ENCODE data around the gene MYO7B. TPM values are rescaled to one million over a fixed set of nuclear protein-coding genes. Genes with fewer than 3 reads are reported as not detected.

MYO7B gene
- total and polyA plus RNA-seq, 2 donors (not counting 1 experiment from before 2014, with no cell fraction given): under 0.01 TPM; not detected in 1

- H3K36me3 ChIP-seq (ENCODE audit: control insufficient read depth, insufficient read depth, low read length): no peaks in the 10 kb centered on the region
- H3K4me2 ChIP-seq (ENCODE audit: extremely low read depth, insufficient read depth, low read length): no peak overlapping the region
- H3K79me2 ChIP-seq (ENCODE audit: control insufficient read depth, insufficient read depth, low read length): no peaks in the 10 kb centered on the region
- no peak overlapping the region for H3K4me3 ChIP-seq (replicated peaks in 1 of 4; ENCODE audit: control extremely low read depth in 1 of 4, insufficient read depth in 1 of 4, low read depth in 3 of 4, low read length in 4 of 4)
- no peak overlapping the region for H2AFZ ChIP-seq (ENCODE audit: low read length)
- no peak for DNase-seq (ENCODE audit: low read depth in 2 of 2)
- no peaks in the 10 kb centered on the region for H3K9me3 ChIP-seq (ENCODE audit: control insufficient read depth, insufficient read depth, low read depth, low read length)
- H3K4me1 ChIP-seq (ENCODE audit: control insufficient read depth, extremely low read depth, insufficient read depth, low read length): no peaks in the 10 kb centered on the region
- no peak overlapping the region for H3K27ac ChIP-seq (ENCODE audit: insufficient read depth, low read length)
- H3K27me3 ChIP-seq (ENCODE audit: control insufficient read depth, insufficient read depth, low read length): peaks cover 8% of the 10 kb centered on the region
- H3K9ac ChIP-seq (ENCODE audit: insufficient read depth, low read length): no peak overlapping the region
- H4K20me1 ChIP-seq (ENCODE audit: control insufficient read depth, extremely low read depth, insufficient read depth, low read length): no peaks in the 10 kb centered on the region
- TF ChIP-seq, protein P1, sequence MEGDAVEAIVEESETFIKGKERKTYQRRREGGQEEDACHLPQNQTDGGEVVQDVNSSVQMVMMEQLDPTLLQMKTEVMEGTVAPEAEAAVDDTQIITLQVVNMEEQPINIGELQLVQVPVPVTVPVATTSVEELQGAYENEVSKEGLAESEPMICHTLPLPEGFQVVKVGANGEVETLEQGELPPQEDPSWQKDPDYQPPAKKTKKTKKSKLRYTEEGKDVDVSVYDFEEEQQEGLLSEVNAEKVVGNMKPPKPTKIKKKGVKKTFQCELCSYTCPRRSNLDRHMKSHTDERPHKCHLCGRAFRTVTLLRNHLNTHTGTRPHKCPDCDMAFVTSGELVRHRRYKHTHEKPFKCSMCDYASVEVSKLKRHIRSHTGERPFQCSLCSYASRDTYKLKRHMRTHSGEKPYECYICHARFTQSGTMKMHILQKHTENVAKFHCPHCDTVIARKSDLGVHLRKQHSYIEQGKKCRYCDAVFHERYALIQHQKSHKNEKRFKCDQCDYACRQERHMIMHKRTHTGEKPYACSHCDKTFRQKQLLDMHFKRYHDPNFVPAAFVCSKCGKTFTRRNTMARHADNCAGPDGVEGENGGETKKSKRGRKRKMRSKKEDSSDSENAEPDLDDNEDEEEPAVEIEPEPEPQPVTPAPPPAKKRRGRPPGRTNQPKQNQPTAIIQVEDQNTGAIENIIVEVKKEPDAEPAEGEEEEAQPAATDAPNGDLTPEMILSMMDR (conservative IDR thresholded peaks at IDR 0.05 in 1 of 2, IDR thresholded peaks at IDR 0.05 in 1 of 2; ENCODE audit: low read depth in 1 of 2, low read length in 2 of 2): no peak
- no peak for TF ChIP-seq EZH2 (IDR thresholded peaks at IDR 0.05; ENCODE audit: low read length, missing control alignments)
Observed at GRCh38 chr2:127611076-127611925, 75.8 kb downstream of the MYO7B start.

DNA sequence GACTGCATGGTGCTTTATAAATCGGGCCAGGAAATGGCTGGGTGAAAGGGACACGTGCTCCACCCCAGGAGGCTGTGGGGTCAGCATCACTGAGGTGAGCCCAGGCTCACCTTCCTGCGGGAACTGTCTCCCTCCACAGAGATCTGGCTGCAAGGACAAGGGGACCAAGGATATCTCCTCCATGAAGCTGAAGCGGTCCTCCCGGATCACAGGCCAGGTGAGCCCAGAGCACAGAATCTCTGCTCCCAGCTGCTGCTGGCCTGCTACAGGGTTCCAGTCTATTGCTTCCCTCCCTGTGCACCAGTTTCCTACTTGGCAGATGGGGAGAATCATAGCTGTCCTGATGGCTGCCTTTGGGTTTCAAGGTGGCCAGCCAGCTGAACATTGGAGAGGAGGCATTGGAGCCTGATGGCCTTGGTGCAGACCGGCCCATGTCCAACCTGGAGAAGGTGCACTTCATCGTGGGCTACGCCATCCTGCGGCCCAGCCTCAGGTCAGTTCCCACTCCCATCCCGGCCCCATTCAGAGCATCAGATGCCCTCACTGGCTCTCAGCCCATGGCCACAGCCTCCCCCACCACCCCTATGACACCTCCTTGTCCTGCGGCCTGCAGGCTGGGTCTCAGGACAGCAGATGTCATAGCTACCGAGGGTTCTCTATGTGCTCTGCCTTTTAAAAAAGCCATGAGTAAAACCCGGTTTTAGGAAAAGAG is 76.8 kb downstream of the MYO7B start:
- Histone ChIP-seq H3K27me3 (ENCODE audit: control insufficient read depth, insufficient read depth, low read length) (peaks cover 8% of the 10 kb centered on the region), H3K4me3 (replicated peaks in 1 of 4; ENCODE audit: control extremely low read depth in 1 of 4, insufficient read depth in 1 of 4, low read depth in 3 of 4, low read length in 4 of 4) (no peak overlapping the region), H3K36me3 (ENCODE audit: control insufficient read depth, insufficient read depth, low read length) (no peaks in the 10 kb centered on the region), H3K79me2 (ENCODE audit: control insufficient read depth, insufficient read depth, low read length) (no peaks in the 10 kb centered on the region), H3K4me2 (ENCODE audit: extremely low read depth, insufficient read depth, low read length) (no peak overlapping the region), H3K27ac (ENCODE audit: insufficient read depth, low read length) (no peak overlapping the region), H3K9ac (ENCODE audit: insufficient read depth, low read length) (no peak overlapping the region), H3K9me3 (ENCODE audit: control insufficient read depth, insufficient read depth, low read depth, low read length) (no peaks in the 10 kb centered on the region), H2AFZ (ENCODE audit: low read length) (no peak overlapping the region), H3K4me1 (ENCODE audit: control insufficient read depth, extremely low read depth, insufficient read depth, low read length) (no peaks in the 10 kb centered on the region), H4K20me1 (ENCODE audit: control insufficient read depth, extremely low read depth, insufficient read depth, low read length) (no peaks in the 10 kb centered on the region)
- TF ChIP-seq, protein P1 (conservative IDR thresholded peaks at IDR 0.05 in 1 of 2, IDR thresholded peaks at IDR 0.05 in 1 of 2; ENCODE audit: low read depth in 1 of 2, low read length in 2 of 2): no peak
- TF ChIP-seq EZH2 (IDR thresholded peaks at IDR 0.05; ENCODE audit: low read length, missing control alignments): no peak
- DNase-seq (ENCODE audit: low read depth in 2 of 2): no peak

DNA sequence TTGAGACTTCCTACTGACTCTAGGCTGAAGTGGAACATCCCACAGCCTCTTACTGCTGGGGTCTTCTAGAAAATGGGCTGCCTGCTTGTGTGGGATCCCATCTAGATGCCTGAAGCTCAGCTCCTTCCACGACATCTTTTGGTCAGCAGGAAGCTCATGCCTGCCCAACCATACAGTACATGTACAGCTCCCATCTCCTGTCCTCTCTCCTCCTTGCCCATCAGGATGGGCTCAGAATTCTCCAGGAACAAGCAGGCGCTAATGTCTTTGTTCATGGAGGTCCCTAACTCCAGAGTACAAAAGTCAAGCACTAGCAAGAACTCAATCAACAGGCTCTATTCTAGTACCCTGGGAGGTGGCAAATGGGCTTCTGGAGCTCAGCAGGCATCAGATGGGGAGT is 78.8 kb downstream of the MYO7B start:
- no peak for DNase-seq (ENCODE audit: low read depth in 2 of 2)
- no peaks in the 10 kb centered on the region for H3K4me1 ChIP-seq (ENCODE audit: control insufficient read depth, extremely low read depth, insufficient read depth, low read length)
- no peak overlapping the region for H2AFZ ChIP-seq (ENCODE audit: low read length)
- no peaks in the 10 kb centered on the region for H3K79me2 ChIP-seq (ENCODE audit: control insufficient read depth, insufficient read depth, low read length)
- no peak overlapping the region for H3K27ac ChIP-seq (ENCODE audit: insufficient read depth, low read length)
- no peaks in the 10 kb centered on the region for H4K20me1 ChIP-seq (ENCODE audit: control insufficient read depth, extremely low read depth, insufficient read depth, low read length)
- H3K36me3 ChIP-seq (ENCODE audit: control insufficient read depth, insufficient read depth, low read length): no peaks in the 10 kb centered on the region
- H3K4me3 ChIP-seq (replicated peaks in 1 of 4; ENCODE audit: control extremely low read depth in 1 of 4, insufficient read depth in 1 of 4, low read depth in 3 of 4, low read length in 4 of 4): no peak overlapping the region
- H3K4me2 ChIP-seq (ENCODE audit: extremely low read depth, insufficient read depth, low read length): no peak overlapping the region
- no peaks in the 10 kb centered on the region for H3K9me3 ChIP-seq (ENCODE audit: control insufficient read depth, insufficient read depth, low read depth, low read length)
- H3K27me3 ChIP-seq (ENCODE audit: control insufficient read depth, insufficient read depth, low read length): peaks cover 10% of the 10 kb centered on the region
- TF ChIP-seq, protein P1 (conservative IDR thresholded peaks at IDR 0.05 in 1 of 2, IDR thresholded peaks at IDR 0.05 in 1 of 2; ENCODE audit: low read depth in 1 of 2, low read length in 2 of 2): no peak
- H3K9ac ChIP-seq (ENCODE audit: insufficient read depth, low read length): no peak overlapping the region
